VCaP (cell line): ENCODE data around the gene ZBTB7A.

Experiments used
- H3K27ac ChIP-seq: fragments of 450-650 bp; 2 replicates; pipeline ENCODE4 v1.5.1; 2017
- TF ChIP-seq, protein P1 (sequence below): fragments of 450-650 bp; conservative IDR thresholded peaks from 2 replicates; pipeline ENCODE4 v1.5.1; 2017; ENCODE audit warnings: mild to moderate bottlenecking, moderate library complexity

Gene ZBTB7A

GRCh38 chr19:4064496-4065260 lies 2.0 kb downstream of the ZBTB7A start:
- peak overlapping the region; percentile 90 for H3K27ac ChIP-seq
- TF ChIP-seq, protein P1, sequence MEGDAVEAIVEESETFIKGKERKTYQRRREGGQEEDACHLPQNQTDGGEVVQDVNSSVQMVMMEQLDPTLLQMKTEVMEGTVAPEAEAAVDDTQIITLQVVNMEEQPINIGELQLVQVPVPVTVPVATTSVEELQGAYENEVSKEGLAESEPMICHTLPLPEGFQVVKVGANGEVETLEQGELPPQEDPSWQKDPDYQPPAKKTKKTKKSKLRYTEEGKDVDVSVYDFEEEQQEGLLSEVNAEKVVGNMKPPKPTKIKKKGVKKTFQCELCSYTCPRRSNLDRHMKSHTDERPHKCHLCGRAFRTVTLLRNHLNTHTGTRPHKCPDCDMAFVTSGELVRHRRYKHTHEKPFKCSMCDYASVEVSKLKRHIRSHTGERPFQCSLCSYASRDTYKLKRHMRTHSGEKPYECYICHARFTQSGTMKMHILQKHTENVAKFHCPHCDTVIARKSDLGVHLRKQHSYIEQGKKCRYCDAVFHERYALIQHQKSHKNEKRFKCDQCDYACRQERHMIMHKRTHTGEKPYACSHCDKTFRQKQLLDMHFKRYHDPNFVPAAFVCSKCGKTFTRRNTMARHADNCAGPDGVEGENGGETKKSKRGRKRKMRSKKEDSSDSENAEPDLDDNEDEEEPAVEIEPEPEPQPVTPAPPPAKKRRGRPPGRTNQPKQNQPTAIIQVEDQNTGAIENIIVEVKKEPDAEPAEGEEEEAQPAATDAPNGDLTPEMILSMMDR = no peak

- TF ChIP-seq, protein P1 = no peak
- peak overlapping the region; percentile 90 for H3K27ac ChIP-seq
Observed at GRCh38 chr19:4064149-4064495, 2.6 kb downstream of the ZBTB7A start.

GRCh38 chr19:4063369-4064148 lies 3.1 kb downstream of the ZBTB7A start:
- H3K27ac ChIP-seq = peak overlapping the region; percentile 90
- TF ChIP-seq, protein P1 = no peak

DNA sequence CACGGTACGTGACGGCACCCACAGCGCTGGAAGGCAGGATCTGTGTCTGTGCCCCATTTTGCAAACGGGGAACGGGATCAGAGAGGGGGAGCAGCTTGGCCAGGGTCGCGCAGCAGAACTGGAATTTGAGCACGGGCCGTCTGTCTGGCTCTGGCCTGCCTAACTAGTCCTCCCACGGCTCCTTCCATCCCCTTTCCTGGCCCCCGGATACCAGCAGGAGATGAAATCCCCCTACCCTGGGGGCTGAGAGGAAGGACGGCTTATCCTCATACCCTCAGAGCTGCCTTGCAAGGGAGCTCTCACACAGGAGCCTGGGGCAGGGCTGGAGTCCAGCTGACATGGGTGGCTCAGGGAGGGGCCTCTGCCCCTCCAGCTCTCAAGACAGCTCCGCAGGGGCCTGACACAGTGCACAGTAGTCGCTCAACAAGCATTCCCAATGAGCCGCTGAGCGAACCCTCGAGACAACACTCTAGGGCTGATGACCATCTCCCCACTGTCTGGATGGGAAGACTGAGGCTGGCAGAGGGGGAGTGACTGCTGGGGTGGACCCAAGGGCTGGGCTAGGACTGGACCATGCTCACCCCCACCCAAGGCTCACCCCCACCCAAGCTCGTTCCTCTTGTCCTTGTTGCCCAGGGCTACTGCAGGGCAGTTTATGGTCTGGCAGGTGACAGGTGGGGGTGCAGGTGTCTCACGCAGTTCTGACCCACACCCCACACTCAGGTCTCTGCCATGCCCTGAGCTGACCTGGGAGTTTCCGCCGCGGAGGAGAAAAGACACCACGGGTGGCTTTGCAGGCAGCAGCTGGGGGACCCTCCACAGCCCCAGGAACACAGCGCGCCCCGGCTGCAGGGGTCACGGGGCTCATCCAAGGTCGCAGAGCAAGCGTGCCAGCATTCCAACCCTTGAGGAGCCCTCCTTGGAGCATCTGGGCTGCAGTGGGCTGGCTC lies 4.0 kb downstream of the ZBTB7A start:
- H3K27ac ChIP-seq = peak overlapping the region; percentile 90
- TF ChIP-seq, protein P1 = no peak

- peak overlapping the region; percentile 90 for H3K27ac ChIP-seq
Observed at GRCh38 chr19:4061683-4062418, 4.8 kb downstream of the ZBTB7A start.

GRCh38 chr19:4061178-4061682 lies 5.5 kb downstream of the ZBTB7A start:
- H3K27ac ChIP-seq = peak overlapping the region; percentile 90
- TF ChIP-seq, protein P1 = no peak

More at GRCh38 chr19:4061683-4062418, 4.8 kb downstream of the ZBTB7A start:
- TF ChIP-seq, protein P1 = no peak
